GM18870 (cell line): ENCODE results near the gene FAM20A.
"Not testable (repeated sequence)": the region's sequence is repeated elsewhere in the genome, so short reads cannot be mapped to it uniquely, and the experiment has no call there.

Experiments
- ATAC-seq: cut with Tn5 transposase; IDR thresholded peaks from one replicate; pipeline ENCODE4 v1.9.1; 2021; ENCODE audit warnings: moderate library complexity; ENCODE audit not compliant: unreplicated experiment

The FAM20A gene

DNA sequence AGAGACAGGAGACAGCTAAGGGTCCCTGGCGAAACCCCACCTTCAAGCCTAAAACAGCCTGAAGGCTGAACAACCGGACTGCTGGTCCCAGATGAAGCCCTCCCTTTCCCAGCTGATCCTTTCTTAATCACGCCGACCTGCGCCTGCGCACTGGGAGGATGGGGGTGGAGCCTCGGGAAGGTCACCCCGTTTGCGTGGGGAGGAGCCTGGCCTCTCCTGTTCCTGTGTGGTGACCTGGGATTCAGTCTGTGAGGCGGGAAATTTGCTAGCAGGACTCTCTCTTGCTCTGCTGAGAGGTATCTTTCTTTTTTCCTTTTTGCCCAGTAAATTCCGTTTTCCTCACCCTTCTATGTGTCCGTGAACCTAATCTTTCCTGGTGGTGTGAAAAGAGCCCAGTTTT lies 9.6 kb downstream of the FAM20A start:
- no peak for ATAC-seq

DNA sequence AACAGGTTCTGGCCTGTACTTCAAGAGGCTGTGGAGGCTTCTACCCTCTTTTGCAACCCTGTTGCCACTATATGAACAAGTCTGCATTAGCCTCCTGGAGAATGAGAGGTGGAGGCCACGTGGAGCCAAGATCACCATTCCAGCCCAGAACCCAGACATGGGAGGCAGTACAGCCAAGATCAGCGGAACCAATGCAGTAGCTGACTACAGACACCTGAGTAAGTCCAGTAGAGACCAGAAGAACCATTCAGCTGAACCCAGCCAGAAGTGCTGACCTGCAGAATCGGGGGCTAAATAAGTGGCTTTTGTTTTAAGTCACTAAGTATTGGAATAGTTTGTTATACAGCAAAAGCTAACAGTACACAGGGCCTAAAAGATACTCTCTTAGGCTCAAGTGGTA lies 12.1 kb downstream of the FAM20A start:
- ATAC-seq = no peak

DNA sequence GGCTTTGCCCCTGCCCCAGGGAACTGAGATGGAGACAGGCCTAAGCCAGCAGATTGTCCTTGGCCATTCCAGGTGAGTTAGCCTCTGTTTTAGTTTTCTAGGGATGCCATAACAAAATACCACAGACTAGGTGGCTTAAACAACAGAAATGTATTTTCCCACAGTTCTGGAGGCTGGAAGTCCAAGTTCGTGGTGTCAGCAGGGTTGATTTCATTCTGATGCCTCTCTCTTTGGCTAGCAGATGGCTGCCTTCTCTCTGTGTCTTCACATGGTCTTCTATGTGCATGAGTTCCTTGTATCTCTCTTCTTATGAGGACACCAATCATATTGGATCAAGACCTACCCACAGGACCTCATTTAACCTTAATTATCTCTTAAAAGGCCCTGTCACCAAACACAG lies 12.8 kb downstream of the FAM20A start:
- no peak for ATAC-seq

DNA sequence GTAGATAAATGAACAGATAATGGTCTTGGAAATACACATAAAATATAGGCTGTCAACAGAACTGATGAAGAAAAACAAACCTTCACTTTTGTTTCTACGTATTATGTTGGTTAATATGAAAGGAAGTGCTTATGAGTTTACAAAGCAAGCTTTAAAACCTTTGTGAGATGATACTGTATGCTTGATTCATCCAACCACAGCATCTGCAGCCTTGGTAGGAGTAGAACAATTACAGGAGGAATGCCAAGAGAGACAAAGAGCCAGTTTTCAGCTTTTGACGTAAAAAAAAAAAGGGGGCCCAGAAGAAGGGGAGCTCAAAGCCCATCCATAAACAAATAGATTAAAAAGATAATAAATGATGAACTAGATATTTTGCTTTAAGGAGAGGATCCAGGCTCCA lies 13.3 kb downstream of the FAM20A start:
- ATAC-seq = no peak

DNA sequence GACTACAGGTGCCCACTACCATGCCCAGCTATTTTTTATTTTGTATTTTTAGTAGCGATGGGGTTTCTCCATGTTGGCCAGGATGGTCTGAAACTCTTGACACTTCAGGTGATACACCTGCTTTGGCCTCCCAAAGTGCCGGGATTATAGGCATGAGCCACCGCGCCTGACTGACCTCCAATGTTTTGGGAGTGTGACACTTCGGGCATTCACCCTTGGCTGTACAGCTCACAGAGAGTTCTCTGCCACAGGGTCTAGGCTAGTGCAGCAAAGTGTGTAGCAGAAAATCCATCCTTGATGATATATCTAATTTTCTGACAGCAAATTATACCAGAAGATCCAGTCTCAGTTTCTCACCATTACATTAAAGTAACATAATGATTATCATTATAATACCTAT lies 14.1 kb downstream of the FAM20A start:
- ATAC-seq = no peak

DNA sequence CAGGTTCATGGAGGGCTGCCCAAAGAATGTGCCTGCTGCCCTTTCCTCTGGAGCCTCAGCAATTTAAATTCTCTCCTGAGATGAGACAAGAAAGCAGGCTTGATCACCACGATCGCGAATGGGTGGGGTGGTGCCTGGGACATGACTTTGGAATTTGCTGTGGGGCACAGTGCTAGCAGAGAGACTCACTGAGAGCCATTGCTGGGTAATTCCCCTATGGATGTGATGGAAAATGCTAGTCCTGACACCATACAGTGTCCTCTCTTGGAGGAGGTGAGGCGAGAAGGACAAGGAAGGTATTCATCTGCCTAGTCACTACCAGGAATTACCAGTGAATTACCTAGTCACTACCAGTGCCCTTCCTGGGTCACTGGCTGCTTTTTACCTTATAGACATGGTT lies 15.5 kb downstream of the FAM20A start:
- ATAC-seq = no peak

DNA sequence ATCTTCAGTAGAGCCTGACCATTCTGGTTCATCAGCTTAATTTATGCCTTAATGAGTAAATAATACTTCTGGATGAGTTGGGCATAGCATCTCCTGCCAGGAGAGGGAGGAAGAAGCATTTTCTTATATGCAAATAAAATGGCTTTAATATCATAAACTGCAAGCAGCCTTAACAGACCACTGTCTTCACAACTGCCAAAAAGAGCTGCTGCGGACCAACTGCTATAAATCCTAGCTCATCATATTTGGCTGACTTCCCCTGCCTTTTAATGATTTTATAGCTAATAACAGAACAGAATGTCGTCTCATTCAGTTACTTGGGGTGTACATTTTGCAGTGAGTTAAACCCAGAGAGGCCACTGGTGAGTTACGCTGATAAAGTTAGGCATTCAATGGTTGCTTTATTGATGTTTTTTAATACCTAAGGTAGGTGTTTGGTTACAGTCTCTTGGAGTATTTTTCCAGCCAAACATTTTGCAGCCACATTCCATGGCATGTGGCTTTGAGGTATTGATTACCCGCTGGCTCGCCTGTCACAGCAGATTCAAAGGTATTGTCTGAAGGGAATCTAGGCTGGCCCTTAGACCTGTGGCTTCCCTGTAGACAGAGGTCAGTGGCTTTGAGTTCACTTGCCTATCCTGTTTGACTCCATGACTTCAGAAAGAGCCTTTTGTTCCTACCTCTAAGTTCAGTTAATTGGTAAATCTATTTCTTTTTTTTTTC lies 16.4 kb downstream of the FAM20A start:
- no peak for ATAC-seq

DNA sequence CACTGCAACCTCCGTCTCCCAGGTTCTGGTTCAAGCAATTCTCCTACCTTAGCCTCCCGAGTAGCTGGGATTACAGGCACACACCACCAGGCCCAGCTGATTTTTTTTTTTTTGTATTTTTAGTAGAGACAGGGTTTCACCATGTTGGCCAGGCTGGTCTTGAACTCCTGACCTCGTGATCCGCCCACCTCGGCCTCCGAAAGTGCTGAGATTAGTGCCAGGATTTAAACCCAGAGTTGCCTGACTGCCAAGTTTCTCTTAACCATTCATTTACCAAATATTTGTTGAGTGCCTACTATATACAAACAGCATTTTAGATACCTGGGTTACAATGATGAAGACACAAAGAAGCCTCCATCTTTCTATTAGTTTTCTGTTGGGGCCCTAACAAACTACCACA lies 18.3 kb downstream of the FAM20A start:
- ATAC-seq = not testable (repeated sequence)

DNA sequence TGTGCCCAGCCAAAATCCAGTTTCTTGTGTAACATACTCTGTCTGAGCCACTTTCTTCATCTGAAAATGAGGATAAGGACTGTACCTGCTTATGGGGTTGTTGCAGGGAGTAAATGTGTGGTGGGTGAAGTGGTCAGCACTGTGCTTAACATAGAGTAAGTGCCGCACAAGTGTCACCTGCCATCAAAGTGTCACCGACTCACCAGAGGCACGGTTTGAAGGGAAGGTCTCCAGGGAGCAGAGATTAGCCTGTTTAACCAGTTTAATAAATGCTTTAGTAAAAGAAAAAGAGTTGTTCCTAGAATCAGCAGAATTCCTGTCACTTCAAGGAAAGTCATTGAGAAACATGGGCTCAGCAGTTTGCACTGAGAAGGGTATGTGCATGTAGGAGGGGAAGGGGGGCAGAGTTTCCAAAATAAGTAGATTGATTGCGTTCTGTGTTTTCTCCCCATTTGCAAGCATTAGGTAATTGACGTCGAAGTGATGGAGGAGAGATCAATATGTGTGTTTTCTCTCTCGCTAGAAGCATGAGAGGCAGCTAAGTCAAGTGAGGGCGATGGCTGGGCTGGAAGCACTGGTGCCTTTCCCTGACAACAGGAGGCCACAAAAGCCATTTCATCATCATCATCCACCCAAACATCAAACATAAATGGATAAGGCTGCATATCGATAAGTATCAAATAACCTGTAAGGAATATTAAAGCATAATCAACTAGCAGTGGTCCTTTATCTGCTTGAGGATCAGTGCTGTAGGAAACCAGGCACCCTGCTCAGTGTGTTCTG lies 19.1 kb downstream of the FAM20A start:
- no peak for ATAC-seq

DNA sequence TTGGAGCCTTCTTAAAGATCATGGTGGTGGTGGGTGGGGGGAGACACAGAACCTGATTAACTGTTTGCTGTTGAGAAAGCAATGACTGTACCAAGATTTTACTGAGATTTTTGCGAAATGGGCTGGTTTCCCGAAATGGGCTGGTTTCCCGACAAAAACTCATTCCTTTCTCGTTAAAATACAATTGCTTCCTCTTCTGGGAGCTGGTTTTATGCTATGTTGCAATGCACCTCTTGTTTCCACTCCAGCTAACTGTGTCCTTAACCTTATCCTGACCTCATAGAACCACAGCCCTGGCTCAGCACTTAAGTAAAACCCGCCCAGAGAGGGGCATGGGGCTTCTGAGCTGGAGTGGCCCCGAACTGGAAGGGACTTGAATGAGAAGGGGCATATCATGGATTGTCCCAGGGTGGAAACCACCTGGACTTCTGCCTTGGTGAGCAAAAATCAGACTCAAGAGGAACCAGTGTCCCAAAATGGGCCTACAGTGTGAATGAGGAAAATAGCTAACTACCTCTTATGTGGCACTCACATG lies 20.9 kb downstream of the FAM20A start:
- no peak for ATAC-seq

DNA sequence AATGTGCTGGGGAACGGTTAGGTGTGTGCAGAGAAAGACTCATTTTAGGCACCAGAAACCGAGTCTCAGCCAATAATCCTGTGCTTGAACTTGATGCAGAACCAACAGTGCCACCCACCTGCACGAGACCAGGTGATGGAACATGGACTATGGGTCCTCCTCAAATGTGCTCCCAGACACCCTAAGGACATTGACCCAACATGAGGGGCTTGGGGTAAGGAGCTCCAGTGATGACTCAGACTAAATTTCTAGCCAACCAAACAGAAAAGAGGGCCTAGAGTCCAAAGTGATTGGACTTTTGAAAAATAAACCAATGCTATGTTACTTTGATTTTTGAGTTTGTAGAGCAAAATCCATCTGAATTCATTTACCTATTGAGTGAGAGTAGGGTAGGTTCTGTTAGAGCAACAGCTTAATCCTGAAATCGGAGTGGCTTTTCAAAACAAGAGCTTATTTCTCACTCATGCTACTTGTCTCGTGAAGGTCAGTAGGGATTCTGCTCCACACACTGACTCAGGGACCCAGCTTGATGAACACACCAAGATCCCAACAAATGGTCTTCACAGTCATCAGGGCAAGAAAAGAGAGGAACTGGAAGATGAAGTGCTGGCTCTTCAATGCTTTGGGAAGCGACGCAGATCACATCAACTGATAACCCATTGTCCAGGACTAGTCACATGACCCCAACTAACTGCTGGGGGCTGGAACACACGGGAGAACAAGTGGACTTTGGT lies 21.8 kb downstream of the FAM20A start:
- no peak for ATAC-seq

DNA sequence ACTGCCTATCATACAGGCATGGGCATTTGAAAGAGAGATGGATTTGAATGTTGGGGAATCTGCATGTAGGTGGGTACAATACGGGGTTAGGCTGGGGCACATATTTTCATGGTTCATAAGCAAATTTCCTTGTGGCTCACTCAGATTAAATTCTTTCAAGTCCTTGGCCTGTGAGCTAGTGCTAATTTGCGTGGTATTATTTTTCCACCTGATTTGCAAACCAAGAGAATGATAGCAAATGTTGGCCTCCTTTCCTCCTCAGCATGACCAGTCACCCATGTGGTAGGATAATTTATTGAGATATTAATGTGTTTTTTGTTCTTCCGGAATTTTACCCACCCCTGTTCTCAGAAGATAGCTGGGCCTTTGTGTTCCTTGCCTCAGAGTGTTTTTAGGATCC lies 22.9 kb downstream of the FAM20A start:
- ATAC-seq = no peak

DNA sequence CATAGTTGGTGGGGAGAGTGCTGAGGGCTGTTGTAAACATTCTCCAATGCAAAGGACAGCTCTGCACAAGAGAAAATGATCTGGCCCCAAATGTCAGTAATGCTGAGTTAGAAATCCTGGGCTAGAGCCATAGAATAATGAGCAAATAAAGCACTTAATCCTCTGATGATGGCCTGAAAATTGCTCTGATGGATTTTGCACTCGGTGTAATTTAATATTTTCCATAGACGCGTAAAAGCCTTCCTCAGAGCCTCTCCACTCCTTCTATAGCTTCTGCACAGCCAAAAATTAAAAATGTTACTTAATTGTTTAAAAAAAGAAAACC lies 23.7 kb downstream of the FAM20A start:
- no peak for ATAC-seq

DNA sequence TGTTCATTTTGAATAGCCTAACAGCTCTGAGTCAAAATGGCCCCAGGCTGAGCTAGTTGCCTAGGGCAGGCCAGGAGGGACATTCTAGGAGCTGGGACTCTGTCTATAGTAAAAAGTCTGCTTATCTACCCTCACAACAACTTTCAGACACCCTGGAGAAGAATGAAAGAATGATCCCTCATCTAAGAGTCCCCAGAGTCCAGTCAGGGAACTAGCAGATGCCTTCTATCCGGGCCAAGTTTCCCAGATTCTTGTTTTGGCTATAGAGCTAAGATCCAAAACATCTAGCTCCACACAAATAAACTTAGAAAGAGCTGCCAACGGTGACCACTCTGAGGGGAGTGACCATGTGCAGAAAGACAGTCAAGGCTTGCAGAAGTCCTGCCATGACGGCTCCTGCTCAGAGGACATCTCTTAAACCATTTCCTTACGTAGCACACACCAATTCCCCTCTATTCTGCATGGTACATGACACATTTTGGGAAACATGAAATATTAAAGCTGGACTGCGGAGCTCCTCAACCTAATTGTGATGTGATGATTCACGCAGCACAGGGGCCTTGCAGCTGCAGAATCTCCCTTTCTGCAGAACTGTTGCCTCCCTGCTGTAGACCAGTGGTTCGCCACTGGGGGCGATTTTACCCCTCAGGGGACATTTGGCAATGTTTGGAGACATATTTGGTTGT lies 24.2 kb downstream of the FAM20A start:
- no peak for ATAC-seq

DNA sequence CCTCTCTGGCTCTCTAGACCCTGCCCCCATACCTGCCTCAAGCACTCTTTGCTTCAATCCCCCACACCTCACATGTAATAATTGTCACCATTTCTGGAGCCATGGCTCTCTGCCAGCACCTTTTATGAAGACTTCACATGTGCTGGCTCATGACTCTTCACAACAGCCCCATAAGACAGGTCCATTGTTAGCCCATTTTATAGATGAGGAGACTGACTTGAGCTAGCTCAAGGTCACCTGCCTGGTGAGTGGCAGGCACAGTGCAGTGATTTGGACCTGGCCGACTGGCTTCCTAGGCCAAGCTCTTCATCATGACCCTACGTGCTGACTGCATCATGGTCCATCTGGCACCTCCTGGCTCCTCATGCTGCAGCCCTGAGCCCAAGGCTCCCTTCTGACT lies 25.0 kb downstream of the FAM20A start:
- no peak for ATAC-seq

DNA sequence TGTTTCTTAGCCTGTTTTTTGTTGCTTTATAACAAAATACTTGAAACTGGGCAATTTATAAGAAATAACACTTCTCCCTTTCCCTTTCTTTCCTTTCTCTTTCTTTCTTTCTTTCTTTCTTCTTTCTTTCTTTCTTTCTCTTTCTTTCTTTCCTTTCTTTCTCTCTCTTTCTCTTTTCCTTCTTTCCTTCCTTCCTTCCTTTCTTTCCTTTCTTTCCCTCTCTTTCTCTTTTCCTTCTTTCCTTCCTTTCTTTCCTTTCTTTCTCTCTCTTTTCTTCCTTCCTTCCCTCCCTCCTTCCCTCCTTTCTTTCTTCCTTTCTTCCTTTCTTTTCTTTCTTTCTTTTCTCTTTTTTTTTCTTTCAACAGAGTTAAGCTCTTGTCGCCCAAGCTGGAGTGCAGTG lies 27.8 kb downstream of the FAM20A start:
- ATAC-seq = no peak

DNA sequence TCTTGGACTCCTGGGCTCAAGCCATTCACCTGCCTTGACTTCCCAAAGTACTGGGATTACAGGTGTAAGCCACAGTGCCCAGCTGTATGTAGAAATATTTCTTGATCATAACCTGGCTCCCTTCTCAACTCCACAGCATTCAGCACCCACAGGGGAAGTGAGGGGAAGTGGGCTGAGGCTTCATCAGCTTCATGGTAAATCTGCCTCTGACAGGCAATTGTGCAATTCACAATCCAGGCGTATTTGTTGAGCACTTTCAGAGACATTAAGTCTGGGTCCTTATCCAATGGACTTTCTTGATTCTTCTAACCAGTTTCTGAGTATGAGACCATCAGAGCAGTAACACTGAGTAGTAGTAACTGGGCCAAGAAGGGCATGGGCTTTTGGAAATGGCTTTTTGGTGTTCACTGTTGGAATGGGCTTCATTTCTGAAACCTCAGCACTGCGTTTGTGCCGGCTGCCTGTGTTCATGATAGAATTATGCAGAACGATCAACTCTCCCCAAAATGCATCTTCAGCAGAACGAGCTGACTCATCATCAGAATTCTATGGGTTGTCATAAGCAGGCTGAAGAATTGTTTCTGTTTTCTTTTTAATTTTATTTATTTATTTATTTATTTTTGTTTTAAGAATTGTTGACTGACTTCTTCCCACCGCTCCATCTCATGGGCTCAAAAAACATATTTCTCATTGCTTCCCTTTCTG lies 28.9 kb downstream of the FAM20A start:
- ATAC-seq = no peak

DNA sequence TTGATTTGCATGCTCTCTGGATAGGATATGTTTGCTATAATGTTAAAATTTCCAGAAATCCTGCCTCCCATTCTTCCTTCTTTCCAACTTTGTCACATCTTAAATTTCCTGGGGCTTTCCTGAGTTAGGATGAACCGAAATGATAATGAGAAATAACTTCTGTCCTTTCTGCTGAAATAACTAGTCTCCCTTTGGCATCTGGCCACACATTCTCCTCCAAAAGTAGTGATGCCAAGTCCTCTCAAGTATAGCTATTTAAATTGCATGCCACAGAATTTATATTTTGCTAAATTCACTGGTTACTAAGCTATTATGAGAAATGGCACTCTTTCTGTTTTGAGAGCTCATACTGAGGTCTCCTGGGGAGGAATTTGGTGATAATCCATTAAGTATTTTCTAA lies 30.6 kb downstream of the FAM20A start:
- no peak for ATAC-seq

DNA sequence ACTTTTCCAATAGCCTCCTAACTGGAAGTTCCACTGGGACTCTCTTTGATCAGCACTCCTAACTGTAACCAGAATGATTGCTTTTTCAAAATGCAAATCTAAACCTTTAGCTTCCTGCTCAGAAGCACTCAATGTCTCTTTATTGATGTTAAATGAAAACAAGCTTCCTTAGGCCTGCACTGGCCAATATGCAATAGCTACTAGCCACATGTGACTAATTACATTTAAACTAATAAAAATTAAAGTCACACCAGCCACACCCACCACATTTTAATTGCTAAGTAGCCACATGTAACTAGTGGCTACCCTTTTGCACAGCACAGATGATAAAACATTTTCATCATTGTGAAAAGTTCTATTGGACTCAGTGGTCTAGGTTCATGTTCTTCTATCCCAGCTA lies 31.8 kb downstream of the FAM20A start:
- ATAC-seq = no peak

DNA sequence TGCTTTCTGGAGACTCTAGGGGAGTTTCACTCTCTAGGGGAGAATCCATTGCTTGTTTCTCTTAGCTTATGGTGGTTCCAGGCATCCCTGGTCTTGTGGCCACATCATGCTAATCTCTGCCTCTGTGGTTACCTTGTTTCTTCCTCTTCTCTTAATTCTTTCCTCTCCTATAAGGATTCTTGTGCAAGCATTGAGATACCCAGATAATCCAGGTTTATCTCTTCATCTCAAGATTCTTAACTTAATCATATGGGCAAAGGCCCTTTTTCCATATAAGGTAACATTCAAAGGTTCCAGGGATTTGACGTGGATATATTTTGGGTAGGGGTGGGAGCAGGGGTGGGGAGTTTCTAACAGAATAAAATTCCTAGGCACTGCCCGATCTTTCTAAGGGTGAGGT lies 32.6 kb downstream of the FAM20A start:
- no peak for ATAC-seq

DNA sequence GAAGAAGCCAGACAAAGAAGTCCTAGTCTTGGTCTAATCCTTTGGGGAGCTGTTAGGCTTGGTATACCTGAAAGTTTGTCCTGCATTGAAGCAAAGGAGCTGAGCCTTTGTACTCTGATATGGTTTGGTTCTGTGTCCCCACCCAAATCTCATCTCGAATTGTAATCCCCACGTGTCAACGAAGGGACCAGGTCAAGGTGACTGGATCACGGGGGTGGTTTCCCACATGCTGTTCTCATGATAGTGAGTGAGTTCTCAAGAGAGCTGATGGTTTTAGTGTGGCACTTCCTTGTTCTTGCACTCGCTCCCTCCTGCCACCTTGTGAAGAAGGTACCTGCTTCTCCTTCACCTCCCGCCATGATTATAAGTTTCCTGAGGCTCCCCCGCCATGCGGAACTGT lies 33.6 kb downstream of the FAM20A start:
- no peak for ATAC-seq
